GM23248 (cell line): ENCODE results near the gene ADARB1.

ENCODE experiments used
- EZH2 ChIP-seq: fragments of 200-600 bp; sonication (generic); IDR thresholded peaks from 2 replicates; pipeline ENCODE4 v1.6.1; 2018; ENCODE audit warnings: antibody characterized with exemption, mild to moderate bottlenecking; ENCODE audit not compliant: insufficient read depth, poor library complexity, severe bottlenecking
- EZH2phosphoT487 ChIP-seq: fragments of 200-600 bp; sonication (generic); IDR thresholded peaks from 2 replicates; pipeline ENCODE4 v1.6.1; 2018; ENCODE audit warnings: antibody characterized with exemption, moderate library complexity, mild to moderate bottlenecking, low read depth; ENCODE audit not compliant: insufficient read depth

- TF ChIP-seq EZH2 (no peak), EZH2phosphoT487 (no peak)
These were observed 161.1 kb downstream of the ADARB1 start for GRCh38 chr21:45235488-45235887.
